Calu3 (cell line): ENCODE data around the gene MDM1. TPM values are rescaled to one million over a fixed set of nuclear protein-coding genes. Genes with fewer than 3 reads are reported as not detected.

Source experiments
- BruUV-seq: library from RNA; stranded (reverse); fragments of 400-500 nt; replicated peaks from 2 replicates; lab custom pipeline; 2021; lab: Mats Ljungman, UMichigan
- CTCF ChIA-PET: fragments of 300-600 bp; sonication (Branson Sonifier 250); formaldehyde crosslinking; loops from one replicate; lab custom pipeline; 2022; ENCODE audit warnings: antibody characterized with exemption; lab: Charles Lee
- DNase-seq: peaks from one replicate; pipeline ENCODE4 v3.0.0; 2022
- H3K27ac Mint-ChIP-seq: one replicate; pipeline ENCODE4 v1.8.0; 2022; ENCODE audit warnings: mixed read lengths; ENCODE audit not compliant: unreplicated experiment
- H3K27me3 Mint-ChIP-seq: one replicate; pipeline ENCODE4 v1.8.0; 2022; ENCODE audit warnings: mixed read lengths; ENCODE audit not compliant: unreplicated experiment
- H3K36me3 Mint-ChIP-seq: one replicate; pipeline ENCODE4 v1.8.0; 2022; ENCODE audit warnings: mild to moderate bottlenecking, moderate library complexity, mixed read lengths; ENCODE audit not compliant: insufficient read depth, unreplicated experiment
- H3K4me1 Mint-ChIP-seq: one replicate; pipeline ENCODE4 v1.8.0; 2022; ENCODE audit warnings: mild to moderate bottlenecking, low read depth, mixed read lengths; ENCODE audit not compliant: unreplicated experiment
- H3K4me3 Mint-ChIP-seq: one replicate; pipeline ENCODE4 v1.8.0; 2022; ENCODE audit warnings: mild to moderate bottlenecking, low read depth, moderate library complexity, mixed read lengths; ENCODE audit not compliant: unreplicated experiment
- H3K9me3 Mint-ChIP-seq: one replicate; pipeline ENCODE4 v1.8.0; 2022; ENCODE audit warnings: low read depth, mixed read lengths; ENCODE audit not compliant: unreplicated experiment
- intact Hi-C: fragments of 100-400 bp; cut with micrococcal nuclease; formaldehyde crosslinking; loops from one replicate; pipeline ENCODE4 v1.10.0; 2022; ENCODE audit not compliant: unreplicated experiment
- total RNA-seq: library from RNA; stranded (reverse); gene quantifications from 2 replicates; pipeline ENCODE4 v1.2.3, GENCODE V29; 2022
- TF ChIP-seq, protein P1 (sequence below): fragments of 200-600 bp; IDR thresholded peaks from one replicate; pipeline ENCODE4 v1.8.0; 2022; ENCODE audit warnings: antibody characterized with exemption; ENCODE audit not compliant: unreplicated experiment

MDM1 gene
- total RNA-seq, 1 experiment from 2014 or later, result 22.7 TPM

DNA sequence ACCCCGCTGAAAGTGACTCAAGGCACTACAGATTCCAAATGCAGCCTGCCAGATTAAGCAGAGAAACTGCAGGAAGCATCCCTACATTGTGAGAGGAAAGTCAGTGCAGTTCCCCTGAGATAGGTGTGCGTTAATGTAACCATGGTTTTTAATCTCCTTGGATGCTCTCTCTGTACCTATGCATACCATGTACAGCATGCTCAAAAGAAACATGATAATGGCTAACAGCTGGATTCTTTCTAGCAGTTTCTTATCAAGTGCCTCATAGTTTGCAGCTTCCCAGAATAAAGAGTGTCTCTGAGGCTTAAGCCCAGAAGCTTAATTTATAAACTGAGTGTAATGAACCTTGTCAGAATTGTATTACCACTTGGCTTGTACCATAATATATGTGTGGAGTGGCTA lies 17.1 kb upstream of the MDM1 start:
- H3K4me1 Mint-ChIP-seq, result no peaks in the 10 kb centered on the region
- no peaks in the 10 kb centered on the region for H3K36me3 Mint-ChIP-seq
- no peak overlapping the region for H3K4me3 Mint-ChIP-seq
- intact Hi-C loops, result no loop called here
- no TSS peak for BruUV-seq
- peaks cover 70% of the 10 kb centered on the region for H3K27me3 Mint-ChIP-seq
- H3K27ac Mint-ChIP-seq, result no peak overlapping the region
- no peak for DNase-seq
- CTCF ChIA-PET, result interaction anchor here (0.6 to 1.1 kb wide), 2 partner anchors 10 to 83 kb away, joined by 4 to 8 read pairs; no protein-coding TSS in a partner anchor
- no peaks in the 10 kb centered on the region for H3K9me3 Mint-ChIP-seq
- TF ChIP-seq, protein P1, sequence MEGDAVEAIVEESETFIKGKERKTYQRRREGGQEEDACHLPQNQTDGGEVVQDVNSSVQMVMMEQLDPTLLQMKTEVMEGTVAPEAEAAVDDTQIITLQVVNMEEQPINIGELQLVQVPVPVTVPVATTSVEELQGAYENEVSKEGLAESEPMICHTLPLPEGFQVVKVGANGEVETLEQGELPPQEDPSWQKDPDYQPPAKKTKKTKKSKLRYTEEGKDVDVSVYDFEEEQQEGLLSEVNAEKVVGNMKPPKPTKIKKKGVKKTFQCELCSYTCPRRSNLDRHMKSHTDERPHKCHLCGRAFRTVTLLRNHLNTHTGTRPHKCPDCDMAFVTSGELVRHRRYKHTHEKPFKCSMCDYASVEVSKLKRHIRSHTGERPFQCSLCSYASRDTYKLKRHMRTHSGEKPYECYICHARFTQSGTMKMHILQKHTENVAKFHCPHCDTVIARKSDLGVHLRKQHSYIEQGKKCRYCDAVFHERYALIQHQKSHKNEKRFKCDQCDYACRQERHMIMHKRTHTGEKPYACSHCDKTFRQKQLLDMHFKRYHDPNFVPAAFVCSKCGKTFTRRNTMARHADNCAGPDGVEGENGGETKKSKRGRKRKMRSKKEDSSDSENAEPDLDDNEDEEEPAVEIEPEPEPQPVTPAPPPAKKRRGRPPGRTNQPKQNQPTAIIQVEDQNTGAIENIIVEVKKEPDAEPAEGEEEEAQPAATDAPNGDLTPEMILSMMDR, result no peak

DNA sequence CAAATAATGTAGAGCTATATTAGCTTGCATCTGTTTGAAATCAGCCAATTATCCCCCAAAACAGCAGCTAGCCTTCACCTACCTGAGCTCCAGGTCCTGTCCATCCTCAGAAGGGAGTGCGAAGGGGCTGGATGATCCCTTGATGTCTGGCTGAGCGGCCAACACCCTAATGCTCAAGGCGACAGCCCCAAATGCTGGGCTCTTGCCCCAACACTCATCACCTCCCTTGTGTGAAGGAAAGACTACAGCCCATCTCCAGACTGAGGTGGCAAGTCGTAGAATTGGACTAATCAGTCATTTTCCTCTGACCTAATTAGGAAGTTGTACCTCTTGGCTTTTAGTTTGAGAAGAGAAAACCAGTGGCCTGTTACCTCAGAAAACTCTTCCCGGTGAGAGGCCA lies 16.3 kb upstream of the MDM1 start:
- no peaks in the 10 kb centered on the region for H3K4me1 Mint-ChIP-seq
- H3K9me3 Mint-ChIP-seq, result no peaks in the 10 kb centered on the region
- TF ChIP-seq, protein P1, result no peak
- CTCF ChIA-PET, result no interaction called here
- peaks cover 74% of the 10 kb centered on the region for H3K27me3 Mint-ChIP-seq
- H3K36me3 Mint-ChIP-seq, result no peaks in the 10 kb centered on the region
- no peak for DNase-seq
- H3K4me3 Mint-ChIP-seq, result no peak overlapping the region
- H3K27ac Mint-ChIP-seq, result no peak overlapping the region
- intact Hi-C loops, result no loop called here
- BruUV-seq, result no TSS peak

DNA sequence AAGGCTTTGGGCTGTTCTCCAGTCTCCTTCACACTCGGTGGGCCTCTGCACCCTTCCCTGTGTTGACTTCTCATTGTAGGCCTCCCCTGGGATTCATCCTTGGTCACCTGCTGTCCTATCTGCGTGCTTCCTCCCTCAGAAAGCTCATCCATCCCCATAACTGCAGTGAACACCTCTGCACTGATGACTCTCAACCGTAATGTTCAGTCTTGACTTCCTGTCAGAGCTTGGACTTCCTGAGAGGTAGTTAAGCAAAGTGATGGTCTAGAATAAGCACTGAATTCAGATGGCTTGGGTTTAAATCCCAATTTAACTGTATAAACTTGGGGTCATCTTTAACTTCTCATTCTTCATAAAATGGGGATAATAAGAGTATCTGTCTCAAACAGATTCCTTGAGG lies 13.6 kb upstream of the MDM1 start:
- TF ChIP-seq, protein P1, result no peak
- Mint-ChIP-seq H3K4me1 (no peaks in the 10 kb centered on the region), H3K27ac (no peak overlapping the region), H3K27me3 (peaks cover 82% of the 10 kb centered on the region), H3K36me3 (no peaks in the 10 kb centered on the region), H3K4me3 (no peak overlapping the region), H3K9me3 (no peaks in the 10 kb centered on the region)
- BruUV-seq, result no TSS peak
- DNase-seq, result no peak
- CTCF ChIA-PET, result interaction anchor here (0.6 to 0.7 kb wide), 2 partner anchors 11 to 320 kb away, joined by 3 read pairs; no protein-coding TSS in a partner anchor
- intact Hi-C loops, result no loop called here

DNA sequence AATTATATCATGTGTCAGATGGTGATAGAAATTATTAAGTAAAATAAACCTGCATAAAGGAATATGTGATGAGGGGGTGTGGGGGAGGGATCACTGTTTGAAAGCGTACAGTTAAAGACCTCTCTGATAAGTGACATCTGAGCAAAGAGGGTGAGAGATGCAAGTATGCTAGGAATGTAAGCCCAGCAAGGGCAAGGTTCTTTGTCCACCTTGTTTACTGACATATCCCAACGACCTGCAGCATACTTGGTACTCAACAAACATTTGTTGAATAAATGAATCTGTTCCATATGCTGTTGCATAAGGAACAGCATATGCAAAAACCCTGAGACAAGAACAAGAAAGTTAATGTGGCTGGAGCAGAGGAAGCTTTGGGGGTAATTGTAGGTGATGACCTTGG lies 12.0 kb upstream of the MDM1 start:
- DNase-seq, result no peak
- Mint-ChIP-seq H3K27me3 (peaks cover 74% of the 10 kb centered on the region), H3K36me3 (no peaks in the 10 kb centered on the region), H3K27ac (no peak overlapping the region), H3K4me3 (no peak overlapping the region), H3K9me3 (no peaks in the 10 kb centered on the region), H3K4me1 (no peaks in the 10 kb centered on the region)
- TF ChIP-seq, protein P1, result no peak
- CTCF ChIA-PET, result interaction anchor here (1.3 kb wide), 1 partner anchor 12 kb away, joined by 3 read pairs; no protein-coding TSS in a partner anchor
- intact Hi-C loops, result no loop called here
- no TSS peak for BruUV-seq
